UCSD-AML1 (cell line): ENCODE data around the gene ARL4A.

ENCODE experiments used
- DNase-seq: peaks from one replicate; lab custom pipeline; 2025; ENCODE audit not compliant: unreplicated experiment; lab: John Stamatoyannopoulos, UW

The ARL4A gene

GRCh38 chr7:12699299-12699698 is 11.9 kb downstream of the ARL4A start:
- DNase-seq: no peak

GRCh38 chr7:12701433-12701832 is 14.0 kb downstream of the ARL4A start:
- DNase-seq: no peak

- DNase-seq: no peak
Measured at GRCh38 chr7:12703881-12704280, 16.4 kb downstream of the ARL4A start.

- DNase-seq: no peak
Measured at GRCh38 chr7:12705878-12706277, 18.4 kb downstream of the ARL4A start.

GRCh38 chr7:12706900-12707536 is 19.6 kb downstream of the ARL4A start:
- no peak for DNase-seq

- DNase-seq: no peak
Measured at GRCh38 chr7:12708314-12708713, 20.9 kb downstream of the ARL4A start.

GRCh38 chr7:12709726-12710502 is 22.5 kb downstream of the ARL4A start:
- DNase-seq: no peak

GRCh38 chr7:12711124-12711523 is 23.7 kb downstream of the ARL4A start:
- DNase-seq: no peak

GRCh38 chr7:12712236-12712635 is 24.8 kb downstream of the ARL4A start:
- DNase-seq: no peak

GRCh38 chr7:12713625-12714378 is 26.4 kb downstream of the ARL4A start:
- no peak for DNase-seq

- DNase-seq: no peak
Measured at GRCh38 chr7:12714379-12714737, 26.9 kb downstream of the ARL4A start.

- DNase-seq: peak; percentile 53
Measured at GRCh38 chr7:12715372-12716133, 28.1 kb downstream of the ARL4A start.

GRCh38 chr7:12716134-12716681 is 28.8 kb downstream of the ARL4A start:
- no peak for DNase-seq

- no peak for DNase-seq
Measured at GRCh38 chr7:12716722-12717121, 29.3 kb downstream of the ARL4A start.

- no peak for DNase-seq
Measured at GRCh38 chr7:12719141-12719919, 31.9 kb downstream of the ARL4A start.

GRCh38 chr7:12719981-12720865 is 32.8 kb downstream of the ARL4A start:
- no peak for DNase-seq

- no peak for DNase-seq
Measured at GRCh38 chr7:12721286-12721830, 33.9 kb downstream of the ARL4A start.

GRCh38 chr7:12722136-12722535 is 34.7 kb downstream of the ARL4A start:
- no peak for DNase-seq
